IMR-90 (cell line): ENCODE data around the gene MLXIPL. TPM values are rescaled to one million over a fixed set of nuclear protein-coding genes. Genes with fewer than 3 reads are reported as not detected.

Source experiments
- ATAC-seq: fragments of 200-7000 bp; cut with Tn5 transposase; 2 replicates; pipeline ENCODE4 v1.9.1; 2020; ENCODE audit warnings: low read depth, mild to moderate bottlenecking, moderate library complexity
- BruUV-seq: library from RNA; stranded (reverse); fragments of 400-500 nt; replicated peaks from 2 replicates; lab custom pipeline; 2021; lab: Mats Ljungman, UMichigan
- CTCF ChIA-PET: fragments of 300-600 bp; formaldehyde crosslinking; extraction: SDS; loops from one replicate; lab custom pipeline; 2021; ENCODE audit warnings: antibody characterized with exemption; lab: Yijun Ruan, JAX
- POLR2A ChIA-PET: fragments of 300-600 bp; sonication (Branson Sonifier 250); formaldehyde crosslinking; loops from one replicate; lab custom pipeline; 2022; ENCODE audit warnings: antibody characterized with exemption; ENCODE audit not compliant: unreplicated experiment; lab: Charles Lee
- DNase-seq: peaks from one replicate; pipeline ENCODE4 v3.0.0; 2013
- H2AFZ ChIP-seq: replicated peaks from 2 replicates; pipeline ENCODE3; 2013; ENCODE audit warnings: low read length, mild to moderate bottlenecking; ENCODE audit not compliant: poor library complexity
- H2AK5ac ChIP-seq: 2 replicates; pipeline ENCODE4 v1.6.1; 2013; ENCODE audit warnings: low read depth, low read length, inconsistent platforms
- H2AK9ac ChIP-seq: replicated peaks from 2 replicates; pipeline ENCODE3; 2013; ENCODE audit warnings: mild to moderate bottlenecking, low read depth, low read length, moderate library complexity; ENCODE audit not compliant: poor library complexity
- H2BK120ac ChIP-seq: 2 replicates; pipeline ENCODE4 v1.6.1; 2013; ENCODE audit warnings: low read depth, low read length, inconsistent platforms
- H2BK15ac ChIP-seq: 3 replicates; pipeline ENCODE4 v1.6.1; 2013; ENCODE audit warnings: low read depth, low read length, inconsistent platforms
- H2BK20ac ChIP-seq: 2 replicates; pipeline ENCODE4 v1.6.1; 2013; ENCODE audit warnings: low read depth, mild to moderate bottlenecking, inconsistent platforms, low read length, moderate library complexity
- H2BK5ac ChIP-seq: 2 replicates; pipeline ENCODE4 v1.6.1; 2013; ENCODE audit warnings: mild to moderate bottlenecking, low read depth, low read length, inconsistent platforms; ENCODE audit not compliant: poor library complexity, severe bottlenecking
- H3K14ac ChIP-seq: replicated peaks from 2 replicates; pipeline ENCODE4 v1.6.1; 2013; ENCODE audit warnings: low read depth, low read length, inconsistent platforms
- H3K18ac ChIP-seq: 2 replicates; pipeline ENCODE4 v1.6.1; 2013; ENCODE audit warnings: low read depth, low read length, control low read depth
- H3K23ac ChIP-seq: 2 replicates; pipeline ENCODE4 v1.6.1; 2013; ENCODE audit warnings: low read depth, low read length, inconsistent platforms
- H3K27ac ChIP-seq: 2 replicates; pipeline ENCODE4 v1.5.1; 2013; ENCODE audit warnings: mild to moderate bottlenecking, control low read depth, low read length; ENCODE audit not compliant: insufficient read depth
- H3K27me3 ChIP-seq: 2 replicates; pipeline ENCODE4 v1.6.1; 2013; ENCODE audit warnings: low read length; ENCODE audit not compliant: control insufficient read depth, insufficient read depth
- H3K36me3 ChIP-seq: 2 replicates; pipeline ENCODE4 v1.6.1; 2013; ENCODE audit warnings: low read length, mixed read lengths; ENCODE audit not compliant: control insufficient read depth, insufficient read depth
- H3K4ac ChIP-seq: 2 replicates; pipeline ENCODE4 v1.6.1; 2013; ENCODE audit warnings: low read depth, low read length, inconsistent platforms
- H3K4me1 ChIP-seq: 2 replicates; pipeline ENCODE4 v1.6.1; 2013; ENCODE audit warnings: low read length, mixed read lengths; ENCODE audit not compliant: control insufficient read depth, insufficient read depth
- H3K4me2 ChIP-seq: 2 replicates; pipeline ENCODE4 v1.6.1; 2013; ENCODE audit warnings: low read depth, mild to moderate bottlenecking, control low read depth, low read length, moderate library complexity
- H3K4me3 ChIP-seq: 2 replicates; pipeline ENCODE4 v1.5.1; 2013; ENCODE audit warnings: low read depth, mild to moderate bottlenecking, control low read depth, low read length, moderate library complexity; ENCODE audit not compliant: insufficient read depth
- H3K56ac ChIP-seq: 2 replicates; pipeline ENCODE4 v1.6.1; 2013; ENCODE audit warnings: low read length, inconsistent platforms; ENCODE audit not compliant: insufficient read depth; ENCODE audit errors: extremely low read depth
- H3K79me1 ChIP-seq, 2 experiments: 2 replicates each; pipeline ENCODE4 v1.6.1; 2013; ENCODE audit warnings: low read length in 2 of 2, inconsistent platforms in 1 of 2, low read depth in 1 of 2
- H3K9ac ChIP-seq: 2 replicates; pipeline ENCODE4 v1.6.1; 2013; ENCODE audit warnings: low read depth, low read length, control low read depth
- H3K9me1 ChIP-seq: 2 replicates; pipeline ENCODE4 v1.6.1; 2013; ENCODE audit warnings: low read length, inconsistent platforms; ENCODE audit not compliant: insufficient read depth
- H3K9me3 ChIP-seq: 2 replicates; pipeline ENCODE4 v1.6.1; 2013; ENCODE audit warnings: low read length; ENCODE audit not compliant: control insufficient read depth, insufficient read depth
- H4K20me1 ChIP-seq: 2 replicates; pipeline ENCODE4 v1.6.1; 2013; ENCODE audit warnings: low read length, inconsistent platforms; ENCODE audit not compliant: insufficient read depth
- H4K5ac ChIP-seq: 2 replicates; pipeline ENCODE4 v1.6.1; 2013; ENCODE audit warnings: mild to moderate bottlenecking, low read depth, low read length, control low read depth
- H4K8ac ChIP-seq, 2 experiments: 2 replicates each; pipeline ENCODE4 v1.6.1; 2013; ENCODE audit warnings: low read depth in 2 of 2, low read length in 2 of 2, control low read depth in 1 of 2, inconsistent platforms in 1 of 2
- H4K91ac ChIP-seq: 2 replicates; pipeline ENCODE4 v1.6.1; 2013; ENCODE audit warnings: low read depth, low read length, inconsistent platforms; ENCODE audit not compliant: insufficient read depth
- BHLHE40 ChIP-seq: fragments of 150-350 bp; IDR thresholded peaks from 2 replicates; pipeline ENCODE4 v1.6.1; 2016; ENCODE audit warnings: mild to moderate bottlenecking, low read depth, low read length
- CEBPB ChIP-seq: IDR thresholded peaks from 2 replicates; pipeline ENCODE4 v1.6.1; 2012; ENCODE audit warnings: low read depth, low read length, improper control_type of control experiment
- CHD1 ChIP-seq: IDR thresholded peaks from 2 replicates; pipeline ENCODE4 v1.6.1; 2012; ENCODE audit warnings: low read depth, low read length, improper control_type of control experiment
- CTCF ChIP-seq: conservative IDR thresholded peaks from 2 replicates; pipeline ENCODE4 v1.5.1; 2012; ENCODE audit warnings: mild to moderate bottlenecking, low read depth, low read length, improper control_type of control experiment
- ELK1 ChIP-seq: fragments of 150-350 bp; IDR thresholded peaks from 2 replicates; pipeline ENCODE4 v1.6.1; 2016; ENCODE audit warnings: low read depth, mild to moderate bottlenecking, low read length, moderate library complexity, borderline replicate concordance
- FOS ChIP-seq: fragments of 150-350 bp; IDR thresholded peaks from 2 replicates; pipeline ENCODE4 v1.6.1; 2016; ENCODE audit warnings: low read depth, low read length
- MAZ ChIP-seq: IDR thresholded peaks from 2 replicates; pipeline ENCODE4 v1.6.1; 2012; ENCODE audit warnings: low read depth, mild to moderate bottlenecking, low read length, improper control_type of control experiment, moderate library complexity, borderline replicate concordance
- MXI1 ChIP-seq: IDR thresholded peaks from 2 replicates; pipeline ENCODE4 v1.6.1; 2012; ENCODE audit warnings: low read depth, mild to moderate bottlenecking, low read length, moderate library complexity, borderline replicate concordance
- NFE2L2 ChIP-seq: fragments of 150-350 bp; IDR thresholded peaks from 2 replicates; pipeline ENCODE4 v1.6.1; 2016; ENCODE audit warnings: low read depth, mild to moderate bottlenecking, low read length
- POLR2A ChIP-seq: IDR thresholded peaks from 2 replicates; pipeline ENCODE4 v1.6.1; 2012; ENCODE audit warnings: mild to moderate bottlenecking, low read depth, low read length
- RAD21 ChIP-seq: IDR thresholded peaks from 2 replicates; pipeline ENCODE4 v1.6.1; 2012; ENCODE audit warnings: low read length, improper control_type of control experiment
- RCOR1 ChIP-seq: IDR thresholded peaks from 2 replicates; pipeline ENCODE4 v1.6.1; 2012; ENCODE audit warnings: mild to moderate bottlenecking, low read length, improper control_type of control experiment; ENCODE audit not compliant: insufficient replicate concordance
- RFX5 ChIP-seq: IDR thresholded peaks from 2 replicates; pipeline ENCODE4 v1.8.0; 2012; ENCODE audit warnings: low read depth, mild to moderate bottlenecking, low read length, moderate library complexity
- SMC3 ChIP-seq: fragments of 150-350 bp; IDR thresholded peaks from 2 replicates; pipeline ENCODE4 v1.6.1; 2016; ENCODE audit warnings: low read depth, mild to moderate bottlenecking, antibody characterized with exemption, low read length, moderate library complexity
- USF2 ChIP-seq: fragments of 150-350 bp; IDR thresholded peaks from 2 replicates; pipeline ENCODE4 v1.6.1; 2017; ENCODE audit warnings: mild to moderate bottlenecking, antibody characterized with exemption, low read length, low read depth
- WGBS, 2 experiments: methylation state at CpG; one replicate each; pipeline versions ENCODE4 v1.1.5 to v1.1.7; 2013; ENCODE audit warnings: missing lambda C conversion rate in 2 of 2; ENCODE audit not compliant: insufficient read length in 1 of 2; ENCODE audit errors: extremely low coverage in 2 of 2; 5-methylcytosine and 5-hydroxymethylcytosine counted together
- dilution Hi-C: fragments of 300-500 bp; cut with HindIII; formaldehyde crosslinking; loops from one replicate; pipeline ENCODE4 v1.14.3; 2018; ENCODE audit warnings: low sequenced_read_pairs; ENCODE audit not compliant: unreplicated experiment
- in situ Hi-C: fragments of 300-500 bp; cut with MboI; formaldehyde crosslinking; loops from 3 replicates; pipeline ENCODE4 v1.14.3; 2019; ENCODE audit warnings: low sequenced_read_pairs, inconsistent platforms, mixed read lengths
- intact Hi-C: fragments of 100-400 bp; cut with micrococcal nuclease; formaldehyde crosslinking; loops from 2 replicates; pipeline ENCODE4 v1.10.0; 2022
- polyA plus RNA-seq, 3 experiments: library from polyadenylated mRNA; depleted of rRNA; stranded (reverse); fragments of >200 nt; gene quantifications; 2 replicates each; pipeline ENCODE4 v1.2.3, GENCODE V29; 2012; ENCODE audit warnings: low replicate concordance in 1 of 3
- total RNA-seq: library from RNA; depleted of rRNA; stranded (reverse); fragments of >200 nt; gene quantifications from 2 replicates; pipeline ENCODE4 v1.2.3, GENCODE V29; 2012

MLXIPL gene
- total and polyA plus RNA-seq, 2 of the 4 experiments (the other 2 are of a cell fraction): not detected

GRCh38 chr7:73567846-73568685, 56.3 kb downstream of the MLXIPL start:
- Histone ChIP-seq H3K18ac (no peak overlapping the region), H3K56ac (no peak overlapping the region), H3K4me1 (0 out of 2 replicates have a peak, but pooled peaks cover 2% of the 10 kb centered on the region), H3K4me2 (no peak overlapping the region), H3K4me3 (no peak overlapping the region), H3K27ac (no peak overlapping the region), H4K8ac (no peak overlapping the region), H4K5ac (no peak overlapping the region), H2AK9ac (no peak overlapping the region), H3K9ac (no peak overlapping the region), H4K91ac (no peak overlapping the region), H3K23ac (no peak overlapping the region), H2BK5ac (no peak overlapping the region), H3K79me1 (peaks cover 8 to 18% of the 10 kb centered on the region in 2 experiments), H2AFZ (no peak overlapping the region), H3K9me1 (peaks cover 13% of the 10 kb centered on the region), H3K27me3 (no peaks in the 10 kb centered on the region), H3K9me3 (no peaks in the 10 kb centered on the region), H2AK5ac (no peak overlapping the region), H2BK15ac (no peak overlapping the region), H3K4ac (no peak overlapping the region), H2BK120ac (no peak overlapping the region), H3K14ac (no peak overlapping the region), H4K20me1 (peaks cover 9% of the 10 kb centered on the region), H3K36me3 (peaks cover 34% of the 10 kb centered on the region), H2BK20ac (no peak overlapping the region)
- no TSS peak for BruUV-seq
- no peak for DNase-seq
- intact Hi-C loops: no loop called here
- dilution Hi-C loops: no loop called here
- WGBS, 2 experiments: 90% methylated on average over 7 of the region's 12 CpGs; no CpG with 5 or more reads in 1 of the 2 experiments
- ATAC-seq: no peak
- in situ Hi-C loops: no loop called here
- POLR2A ChIA-PET: interaction anchor here (0.6 to 0.7 kb wide), 2 partner anchors 10 to 23 kb away, joined by 4 to 5 read pairs; partner anchors contain the start of gene TBL2
- CTCF ChIA-PET: no interaction called here
- TF ChIP-seq BHLHE40 (no peak), RCOR1 (no peak), ELK1 (no peak), MXI1 (no peak), CEBPB (no peak), SMC3 (no peak), POLR2A (no peak), CHD1 (no peak), NFE2L2 (no peak), CTCF (no peak), RFX5 (no peak), USF2 (no peak), RAD21 (no peak), FOS (no peak), MAZ (no peak)
